HT1080 (cell line): Measurements from ENCODE around the gene ZBTB3. TPM values are rescaled to one million over a fixed set of nuclear protein-coding genes. Genes with fewer than 3 reads are reported as not detected.
"Not testable (repeated sequence)": the region's sequence is repeated elsewhere in the genome, so short reads cannot be mapped to it uniquely, and the experiment has no call there.

Experiments
- DNase-seq: peaks from one replicate; pipeline ENCODE4 v3.0.0-alpha.2; 2015; ENCODE audit warnings: low read depth
- polyA plus RNA-seq, 2 experiments: library from polyadenylated mRNA; depleted of rRNA; stranded (reverse); fragments of >200 nt; gene quantifications; 2 replicates each; pipeline ENCODE4 v1.2.3, GENCODE V29; 2015
- total RNA-seq: library from RNA; depleted of rRNA; stranded (reverse); fragments of >200 nt; shearing (Covaris generic); gene quantifications from 2 replicates; pipeline ENCODE4 v1.2.3, GENCODE V29; 2014; rRNA removed

Gene ZBTB3
- 9.2 and 9.8 TPM in 2 replicates for total RNA-seq
- 6.8 and 8.0 TPM in 2 replicates for polyA plus RNA-seq (2015; cell fraction: cytosol; rRNA removed)
- 13.2 and 16.6 TPM in 2 replicates for polyA plus RNA-seq (2015; cell fraction: nucleus; rRNA removed)

DNA sequence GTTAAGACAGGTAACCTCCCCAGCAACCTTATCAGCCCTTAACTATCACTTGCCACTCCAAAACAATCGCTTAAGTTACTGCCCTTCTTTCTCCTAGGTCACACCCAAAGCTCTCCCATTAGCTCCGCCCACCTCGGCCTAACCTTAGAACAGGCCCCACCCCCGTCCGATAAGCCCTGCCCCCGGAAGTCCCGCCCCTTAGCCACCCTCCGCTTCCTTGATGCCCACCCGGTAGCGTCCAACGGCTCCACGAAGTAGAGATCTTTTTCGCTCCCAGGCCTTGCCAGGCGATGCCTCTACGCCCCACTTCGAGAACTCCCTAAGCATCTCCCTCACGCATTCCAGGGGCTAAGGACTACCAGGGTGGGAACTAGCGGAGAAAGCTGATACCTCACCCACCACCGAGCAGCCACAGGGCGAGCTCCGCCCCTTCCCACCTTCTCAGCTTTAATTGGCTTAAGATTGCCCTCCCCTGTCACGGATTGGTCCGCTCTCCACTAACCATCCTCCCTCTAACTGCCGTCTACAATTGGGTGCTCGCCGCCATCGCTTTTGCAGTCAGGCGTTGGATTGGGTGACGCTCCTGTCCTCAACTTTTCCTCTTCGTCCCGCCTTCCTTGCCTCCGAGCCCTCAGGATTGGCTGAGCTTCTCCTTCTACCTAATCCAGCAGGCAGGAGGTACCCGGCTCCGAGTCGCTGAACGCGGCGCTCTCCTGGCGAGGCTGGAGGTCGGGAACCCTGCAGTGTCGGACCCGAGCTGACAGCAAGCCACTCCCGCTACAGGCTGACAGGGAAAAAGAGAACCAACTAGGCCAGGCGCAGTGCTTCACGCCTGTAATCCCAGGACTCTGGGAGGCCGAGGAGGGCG lies at the start of gene ZBTB3:
Gene ZBTB3 (minus strand): TSS at position 425 of the 868 bp plus-strand sequence. CDS start 496 bp downstream, outside the sequence.
- DNase-seq: peak; percentile 100

DNA sequence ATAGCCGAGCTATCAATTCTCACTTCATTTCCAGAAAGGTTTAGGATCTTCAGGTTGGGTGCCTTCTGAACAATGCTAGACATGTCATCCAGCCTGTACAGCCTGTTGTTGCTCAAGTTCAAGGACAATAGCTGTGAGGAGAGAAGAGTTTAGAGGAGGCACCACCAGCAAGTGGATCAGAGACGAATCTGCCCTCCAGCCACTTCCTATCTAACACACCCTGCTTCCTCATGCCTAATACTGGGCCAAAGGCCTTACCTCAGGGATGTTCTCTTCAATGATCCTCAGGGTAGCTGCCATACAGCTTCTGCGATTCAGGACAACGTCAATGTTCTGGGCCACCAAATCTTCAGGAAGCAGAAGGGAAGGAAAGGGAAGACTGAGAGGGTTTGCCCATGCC lies 47.1 kb upstream of the ZBTB3 start:
- DNase-seq: no peak

DNA sequence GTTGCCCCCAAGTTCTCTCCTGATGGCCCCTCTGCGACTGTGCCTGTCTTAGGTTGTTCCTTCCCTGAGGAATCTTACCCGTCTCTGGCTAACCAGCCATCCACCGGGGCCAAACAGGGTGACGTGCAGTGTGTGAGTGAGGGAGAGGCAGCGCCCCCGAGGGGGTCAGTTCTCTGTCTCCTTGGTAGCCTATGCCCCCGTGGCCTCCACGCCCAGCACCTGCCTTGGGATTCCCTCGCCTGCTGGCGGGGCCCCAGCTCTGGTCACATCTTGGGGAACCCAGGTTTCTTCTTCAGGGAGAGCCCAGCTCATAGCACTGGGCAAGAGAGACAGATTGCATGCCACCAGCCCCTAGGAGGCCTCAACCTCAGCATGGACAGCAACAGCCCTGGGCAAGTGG lies 45.5 kb upstream of the ZBTB3 start:
- no peak for DNase-seq

DNA sequence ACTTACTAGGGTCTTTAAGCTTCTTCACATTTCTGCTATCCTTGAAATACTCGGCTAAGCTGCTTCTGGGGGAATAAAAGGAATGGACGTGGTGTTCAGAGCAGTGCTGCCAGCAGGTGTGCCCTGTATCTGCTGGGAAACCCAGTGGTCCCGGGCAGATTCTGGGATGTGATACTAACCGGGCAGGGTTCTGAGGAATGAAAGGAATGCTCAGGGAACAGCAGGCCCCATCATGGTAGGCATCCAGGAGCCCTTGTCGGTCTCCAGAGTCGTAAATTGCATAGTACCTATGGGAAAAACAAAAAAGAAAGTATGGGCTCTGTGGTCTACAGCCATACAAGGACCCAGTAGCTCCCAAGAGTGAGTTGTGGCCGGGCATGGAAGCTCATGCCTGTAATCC lies 42.3 kb upstream of the ZBTB3 start:
- DNase-seq: no peak

DNA sequence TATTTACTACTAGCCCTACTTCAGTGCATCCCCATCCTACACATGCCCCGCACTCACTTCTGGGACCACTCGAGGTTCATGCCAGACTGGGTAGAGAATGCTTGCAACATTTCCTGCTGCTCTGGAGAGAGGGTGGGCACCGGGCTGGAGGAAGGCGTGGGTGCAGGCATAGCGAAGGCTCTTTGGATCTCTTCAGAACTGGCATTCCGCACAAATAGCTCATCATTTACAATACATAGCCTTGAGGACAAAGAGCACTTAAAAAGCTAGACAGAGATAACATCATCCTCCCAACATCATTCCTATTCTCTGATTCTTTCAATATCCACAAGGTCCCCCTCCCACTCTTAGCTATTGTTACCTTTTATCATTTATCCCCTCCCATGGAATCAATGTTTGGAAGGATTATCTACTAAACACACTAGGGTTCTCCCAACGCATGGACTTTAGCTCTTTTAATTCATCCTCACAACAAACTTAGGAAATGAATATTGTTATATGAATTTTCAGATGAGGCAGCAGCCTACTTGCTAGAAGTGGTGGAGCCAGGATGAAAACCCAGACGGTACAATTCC lies 40.3 kb upstream of the ZBTB3 start:
- no peak for DNase-seq

DNA sequence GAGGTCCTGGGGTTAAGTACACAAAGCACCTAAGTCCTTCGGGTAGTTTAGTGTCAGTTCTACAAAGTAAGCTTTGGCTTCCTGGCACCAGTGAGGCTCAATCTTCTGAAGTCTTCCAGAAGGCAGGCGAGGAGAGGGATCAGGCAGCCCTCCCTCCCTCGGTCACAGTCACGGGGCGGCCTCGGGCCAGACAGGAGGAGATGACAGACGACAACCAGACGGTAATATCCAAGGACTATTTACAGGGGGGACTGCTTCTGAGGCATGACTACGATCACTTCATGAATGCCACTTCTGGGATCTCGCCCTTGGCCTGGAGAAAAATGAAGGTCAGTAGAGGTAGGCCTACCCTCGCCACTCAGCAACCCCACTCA lies 38.2 kb upstream of the ZBTB3 start:
- DNase-seq: no peak

DNA sequence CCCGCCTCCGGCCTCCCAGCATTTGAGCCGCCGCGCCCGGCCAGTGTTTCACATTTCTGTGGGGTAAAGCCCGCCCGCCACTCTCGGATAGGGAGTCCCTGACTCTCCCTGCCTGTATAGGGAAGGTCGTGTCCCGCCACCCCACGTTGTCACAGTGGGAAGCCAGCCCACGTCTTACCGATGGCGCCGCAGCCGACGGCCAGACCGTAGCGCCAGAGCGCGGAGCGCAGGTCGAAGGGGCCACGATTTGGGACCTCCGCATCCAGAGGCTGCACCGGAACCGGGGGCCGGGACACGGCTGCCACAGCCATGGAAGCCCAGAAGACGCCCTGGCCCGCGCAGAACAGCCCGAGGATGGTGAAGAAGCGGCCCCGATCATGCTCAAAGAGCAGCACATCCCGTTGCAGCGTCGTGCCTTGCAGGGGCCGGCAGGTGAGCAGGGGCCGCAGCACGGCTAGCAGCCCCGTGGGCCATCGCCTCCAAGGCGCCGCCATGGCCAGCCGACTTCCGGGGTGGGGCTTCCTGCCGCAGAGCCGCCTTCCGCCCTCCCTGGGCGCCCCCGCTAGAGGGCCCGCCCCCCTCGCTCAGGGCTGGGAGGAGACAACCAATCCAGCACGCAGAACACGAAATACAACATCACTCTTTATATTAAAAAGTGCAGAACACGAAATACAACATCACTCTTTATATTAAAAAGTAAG lies 37.7 kb upstream of the ZBTB3 start, which contains the start of gene TMEM223:
Gene TMEM223 (minus strand): TSS at position 506 of the 701 bp plus-strand sequence. CDS start 12 bp downstream, at position 494.
- DNase-seq: peak; percentile 82

DNA sequence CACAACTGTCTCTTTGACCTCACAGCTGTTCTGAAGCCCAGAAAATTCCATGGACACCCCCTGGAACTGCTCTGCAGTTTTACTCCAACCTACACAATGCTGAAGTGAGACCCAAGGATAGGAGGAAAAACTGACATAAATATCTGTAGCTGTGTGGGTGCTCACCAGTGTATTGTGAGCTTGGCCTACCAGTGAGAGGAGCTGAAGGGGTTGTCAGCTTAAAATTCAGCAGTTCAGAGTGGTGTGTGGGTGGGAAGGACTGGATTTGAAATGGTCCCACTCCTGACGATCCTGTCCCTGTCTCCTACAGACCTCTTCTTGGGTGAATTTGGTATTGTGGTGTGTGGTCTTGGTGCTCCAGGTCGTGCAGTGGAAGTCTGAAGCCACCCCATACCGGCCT lies 35.6 kb upstream of the ZBTB3 start:
- no peak for DNase-seq

DNA sequence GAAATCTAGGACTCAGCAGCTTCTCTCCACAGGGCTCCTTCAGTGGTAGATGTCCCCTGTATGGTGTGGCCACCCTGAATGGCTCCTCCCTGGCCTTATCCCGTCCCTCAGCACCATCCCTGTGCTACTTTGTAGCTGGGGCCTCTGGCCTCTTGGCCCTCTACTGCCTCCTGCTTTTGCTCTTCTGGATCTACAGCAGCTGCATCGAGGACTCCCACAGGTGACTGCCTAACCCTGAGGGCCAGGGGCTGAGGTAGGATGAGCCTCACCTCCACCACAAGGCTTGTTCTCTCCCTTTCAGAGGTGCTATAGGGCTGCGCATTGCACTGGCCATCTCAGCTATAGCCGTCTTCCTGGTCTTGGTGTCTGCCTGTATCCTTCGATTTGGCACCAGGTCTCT lies 35.0 kb upstream of the ZBTB3 start:
- DNase-seq: no peak

DNA sequence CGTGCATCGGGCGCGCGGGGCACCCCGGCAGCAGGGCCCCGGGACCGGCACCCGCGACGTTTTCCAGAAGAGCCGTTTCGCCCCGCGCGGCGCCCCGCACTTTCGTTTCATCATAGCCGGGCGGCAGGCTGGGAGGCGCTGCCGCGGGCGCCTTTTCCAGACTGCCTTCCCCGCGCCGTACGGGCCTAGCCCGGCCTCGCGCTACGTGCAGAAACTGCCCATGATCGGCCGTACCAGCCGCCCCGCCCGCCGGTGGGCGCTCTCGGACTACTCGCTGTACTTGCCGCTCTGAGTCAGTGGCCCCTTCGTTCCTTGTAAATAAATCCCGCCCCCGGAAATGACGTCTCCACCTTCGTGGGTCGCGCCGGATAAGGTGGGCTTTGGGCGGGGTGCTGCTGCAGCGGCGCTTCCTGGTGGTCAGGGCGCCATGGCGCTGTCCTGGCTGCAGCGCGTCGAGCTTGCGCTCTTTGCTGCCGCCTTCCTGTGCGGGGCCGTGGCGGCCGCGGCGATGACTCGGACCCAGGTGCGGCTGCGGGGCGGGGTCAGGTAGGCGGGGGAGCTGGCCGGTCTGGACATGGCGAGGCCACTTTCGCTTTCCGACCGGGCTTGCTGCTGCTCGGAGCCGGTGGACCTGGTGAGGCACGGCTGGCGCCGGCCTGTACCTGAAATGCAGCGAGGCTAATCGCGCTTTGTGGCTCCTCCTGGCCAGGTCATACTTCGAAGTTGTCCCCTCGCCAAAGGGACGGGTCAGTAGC lies 33.2 kb upstream of the ZBTB3 start, which contains the start of gene TMEM179B:
Gene TMEM179B (plus strand): TSS at position 398 of the 755 bp plus-strand sequence. CDS start 30 bp downstream, at position 428.
- peak; percentile 98 for DNase-seq

DNA sequence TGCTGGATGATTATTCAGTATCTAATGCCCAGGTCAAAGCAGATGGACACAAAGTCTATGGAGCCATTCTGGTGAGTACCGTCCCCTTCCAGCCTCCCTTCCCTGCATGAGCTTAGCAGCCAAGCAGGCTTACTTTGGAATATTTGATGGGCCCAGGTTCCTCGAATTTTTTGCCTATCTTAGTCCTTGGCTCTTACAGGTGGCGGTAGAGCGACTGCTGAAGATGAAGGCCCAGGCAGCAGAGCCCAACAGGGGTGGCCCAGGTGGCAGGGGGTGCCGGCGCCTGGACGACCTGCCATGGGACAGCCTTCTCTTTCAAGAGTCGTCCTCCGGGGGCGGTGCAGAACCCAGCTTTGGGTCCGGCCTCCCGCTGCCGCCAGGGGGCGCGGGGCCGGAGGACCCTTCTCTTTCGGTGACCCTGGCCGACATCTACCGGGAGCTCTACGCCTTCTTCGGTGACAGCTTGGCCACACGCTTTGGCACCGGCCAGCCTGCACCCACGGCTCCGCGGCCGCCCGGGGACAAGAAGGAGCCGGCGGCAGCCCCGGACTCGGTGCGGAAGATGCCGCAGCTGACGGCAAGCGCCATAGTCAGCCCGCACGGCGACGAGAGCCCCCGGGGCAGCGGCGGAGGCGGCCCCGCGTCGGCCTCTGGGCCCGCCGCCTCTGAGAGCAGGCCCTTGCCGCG lies 32.5 kb upstream of the ZBTB3 start:
- peak; percentile 82 for DNase-seq

DNA sequence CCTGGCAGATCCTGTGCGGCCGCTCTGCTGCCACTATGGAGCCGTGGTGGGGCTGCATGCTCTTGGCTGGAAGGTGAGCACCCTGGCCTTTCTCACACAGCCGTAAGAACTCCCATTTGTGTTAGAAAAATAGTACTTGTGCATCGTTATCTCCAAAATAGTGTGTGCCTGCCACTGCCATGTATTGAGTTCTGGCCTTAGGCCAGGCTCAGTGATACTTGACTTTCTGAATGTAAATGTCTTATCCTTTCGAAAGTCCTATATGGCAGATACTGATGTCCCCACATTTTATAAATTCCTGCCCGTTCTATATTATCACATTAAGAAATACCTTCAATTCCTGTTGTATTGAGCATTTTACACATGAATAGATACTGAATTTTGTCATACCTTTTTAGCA lies 28.8 kb upstream of the ZBTB3 start:
- DNase-seq: no peak

DNA sequence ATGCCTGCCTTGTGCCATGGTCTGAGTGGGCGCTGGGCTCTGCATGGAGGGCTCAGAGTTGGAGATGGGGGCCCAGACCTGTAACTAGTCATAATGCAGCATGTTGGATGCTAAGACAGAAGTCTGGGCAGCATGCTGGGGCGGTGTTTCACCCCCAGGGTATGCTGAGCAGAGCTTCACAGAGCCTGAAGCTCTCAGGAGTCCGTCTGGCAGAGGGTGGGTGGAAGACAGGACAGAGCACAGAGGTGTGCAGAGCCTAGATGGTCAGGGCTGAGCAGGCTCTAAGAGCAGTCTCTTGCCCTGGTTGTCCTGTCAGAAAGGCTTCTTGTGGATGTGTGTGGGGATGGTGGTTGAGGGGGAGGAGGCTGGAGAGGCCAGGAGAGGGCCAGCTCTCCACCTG lies 24.5 kb upstream of the ZBTB3 start:
- no peak for DNase-seq

DNA sequence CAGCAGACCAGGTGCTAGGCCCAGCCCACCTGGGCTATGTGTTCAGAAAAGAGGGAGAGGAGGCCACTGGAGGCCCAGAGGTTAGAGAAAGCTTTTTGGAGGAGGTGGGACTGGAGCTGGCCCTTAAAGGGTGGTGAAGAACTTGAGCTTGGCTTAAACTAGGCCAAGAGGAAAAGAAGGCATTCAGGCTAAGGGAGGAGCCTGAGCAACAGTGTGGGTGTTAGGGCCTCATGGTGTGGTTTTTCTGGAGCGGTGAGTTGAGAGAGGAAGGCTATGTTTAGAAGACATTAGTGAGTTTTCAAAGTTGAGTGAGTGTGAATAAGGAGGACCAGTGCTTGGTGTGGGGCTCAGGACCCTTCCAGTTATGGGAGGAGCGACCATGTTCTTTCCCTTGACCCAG lies 23.4 kb upstream of the ZBTB3 start:
- DNase-seq: no peak

DNA sequence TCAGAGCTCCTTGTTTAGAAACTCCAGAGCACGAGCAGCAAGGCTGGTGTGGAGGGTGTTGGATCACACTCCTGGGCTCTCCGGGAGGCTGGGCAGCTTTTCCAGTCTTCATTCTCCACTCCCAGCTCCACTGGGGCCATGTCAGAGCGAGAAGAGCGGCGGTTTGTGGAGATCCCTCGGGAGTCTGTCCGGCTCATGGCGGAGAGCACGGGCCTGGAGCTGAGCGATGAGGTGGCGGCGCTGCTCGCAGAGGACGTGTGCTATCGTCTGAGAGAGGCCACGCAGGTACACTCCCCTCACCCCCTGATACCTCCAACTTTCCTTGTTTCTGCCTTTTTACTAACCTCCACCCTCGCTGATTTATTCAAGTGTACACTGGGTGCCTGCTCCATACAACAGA lies 21.7 kb upstream of the ZBTB3 start:
- no peak for DNase-seq

DNA sequence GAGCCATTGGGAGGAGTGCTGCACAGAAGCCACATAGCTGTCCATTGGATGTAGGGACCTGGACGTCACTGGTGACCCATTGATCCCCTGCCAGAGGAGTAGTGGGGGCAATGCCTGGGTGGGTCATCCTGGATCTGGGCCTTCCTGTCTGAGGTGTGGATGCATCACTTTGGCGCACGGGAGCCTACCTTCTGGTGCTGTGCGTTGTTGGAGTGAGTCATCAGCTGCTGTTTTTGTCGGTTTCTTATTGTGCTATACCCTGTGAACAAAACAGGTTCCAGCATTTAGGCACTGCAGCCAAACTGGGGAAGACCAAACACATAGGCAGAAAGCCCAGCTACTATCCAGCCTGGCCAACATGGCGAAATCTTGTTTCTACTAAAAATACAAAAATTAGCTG lies 20.4 kb upstream of the ZBTB3 start:
- no peak for DNase-seq

DNA sequence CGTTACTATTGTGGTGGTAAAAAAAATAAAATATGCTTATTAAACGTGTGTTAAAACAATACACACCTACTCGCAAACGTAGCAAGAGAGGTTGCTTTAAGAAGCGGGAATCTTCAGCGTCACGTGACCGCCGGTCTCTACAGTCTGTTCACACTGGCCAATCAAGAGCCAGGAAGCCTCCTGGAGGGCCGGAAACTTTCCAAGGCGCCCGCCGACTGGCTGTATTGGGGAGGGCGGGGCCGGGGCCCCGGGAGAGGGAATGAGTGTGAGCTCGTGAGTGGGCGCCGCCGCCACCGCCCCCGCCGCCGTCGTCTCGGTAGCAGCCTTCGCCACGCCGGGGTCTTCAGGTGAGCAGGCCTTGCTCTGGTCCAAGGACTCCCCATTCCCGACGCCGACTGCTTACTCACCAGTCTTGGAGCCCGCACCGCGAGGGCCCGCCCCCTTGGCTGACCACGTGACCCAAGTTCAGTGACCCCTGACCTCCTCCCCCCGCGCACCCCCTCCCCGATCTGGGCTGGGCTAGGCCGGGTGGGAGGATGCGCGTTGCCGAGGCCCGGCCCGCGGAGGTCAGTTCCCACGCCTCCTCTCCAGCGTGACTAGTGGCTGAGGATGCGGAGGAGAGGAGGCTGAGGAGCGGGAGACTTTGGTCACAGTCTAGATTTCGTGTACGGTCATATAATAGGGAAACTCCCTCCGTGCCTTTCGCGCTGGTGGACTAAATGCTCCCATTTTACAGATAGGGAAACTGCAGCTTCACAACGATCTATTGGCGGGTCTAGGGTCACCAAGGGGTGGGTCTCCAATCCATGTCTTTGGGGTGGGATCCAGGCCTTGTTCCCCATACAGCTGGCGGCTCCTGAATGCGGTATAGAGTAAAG lies 17.4 kb upstream of the ZBTB3 start, which contains the start of gene TAF6L:
Gene TAF6L (plus strand): TSS at position 253 of the 878 bp plus-strand sequence. CDS start 4,388 bp downstream, outside the sequence.
- DNase-seq: peak; percentile 97

DNA sequence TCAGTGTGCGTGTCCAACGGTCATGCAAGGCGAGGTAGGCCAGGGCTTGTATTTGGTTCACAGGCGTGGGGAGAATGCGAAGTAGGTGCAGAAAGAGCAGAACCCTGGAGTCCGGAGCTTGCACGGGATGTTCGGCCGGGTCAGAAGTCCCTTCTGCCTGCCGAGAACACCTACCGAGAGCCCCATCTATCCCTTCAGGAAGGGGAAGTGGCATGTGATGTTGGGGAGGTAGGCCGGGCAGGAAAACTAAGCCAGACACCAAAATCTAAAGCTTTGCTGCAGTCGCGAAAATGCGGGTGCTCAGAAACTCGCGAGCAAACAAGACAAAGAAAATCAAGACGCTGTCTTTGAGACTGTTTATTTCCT lies 16.8 kb upstream of the ZBTB3 start:
- DNase-seq: no peak

DNA sequence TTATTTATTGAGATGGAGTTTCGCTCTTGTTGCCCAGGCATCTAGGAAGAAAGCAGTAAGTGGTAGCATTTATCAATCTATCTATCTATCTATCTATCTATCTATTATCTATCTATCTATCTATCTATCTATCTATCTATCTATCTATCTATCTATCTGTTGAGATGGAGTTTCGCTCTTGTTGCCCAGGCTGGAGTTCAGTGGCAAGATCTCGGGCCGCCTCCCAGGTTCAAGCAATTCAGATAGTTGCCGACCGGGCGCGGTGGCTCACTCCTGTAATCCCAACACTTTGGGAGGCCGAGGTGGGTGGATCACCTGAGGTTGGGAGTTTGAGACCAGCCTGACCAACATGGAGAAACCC lies 6.9 kb upstream of the ZBTB3 start:
- not testable (repeated sequence) for DNase-seq
